GM04503 (cell line): Measurements from ENCODE around the gene CAMTA1.
A peak's percentile ranks its signal among the peaks of the same experiment; 100 is the strongest.

Source experiments
- DNase-seq: peaks from one replicate; pipeline ENCODE4 v3.0.0-alpha.2; 2012; ENCODE audit warnings: low read depth

The CAMTA1 gene

DNA sequence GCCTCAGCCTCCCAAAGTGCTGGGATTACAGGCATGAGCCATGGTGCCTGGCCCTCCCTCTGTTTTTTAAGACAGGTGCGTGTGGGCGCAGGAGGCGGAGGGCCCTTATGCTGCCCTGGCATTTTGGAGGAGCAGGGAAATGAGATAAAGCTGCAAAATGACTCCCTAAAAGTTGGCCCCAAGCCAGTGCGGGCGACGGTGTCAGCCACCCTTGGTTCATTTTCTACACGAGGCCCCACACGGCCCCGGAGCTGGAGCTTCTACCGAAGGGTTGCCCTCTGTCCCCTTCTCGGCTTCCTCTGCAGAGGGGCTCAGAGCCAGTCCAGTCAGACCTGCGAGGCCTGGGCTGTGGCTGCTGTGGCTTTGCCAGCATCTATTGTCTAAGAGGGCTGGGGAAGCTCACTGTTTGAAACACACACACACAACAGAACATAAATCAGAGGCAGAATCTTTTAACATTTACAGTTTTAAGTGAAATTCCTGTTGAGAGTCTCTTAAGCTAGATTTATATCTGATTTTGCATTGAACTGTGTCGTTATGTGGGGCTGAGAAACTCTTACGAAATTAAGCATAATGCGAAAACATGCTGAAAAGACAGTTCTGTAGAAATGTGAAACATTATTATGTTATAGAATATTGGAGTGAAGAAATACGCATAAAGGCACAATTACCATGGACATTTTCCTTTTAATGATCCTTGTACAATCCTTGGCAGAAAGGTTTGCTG is 255.9 kb downstream of the CAMTA1 start:
- DNase-seq: no peak

DNA sequence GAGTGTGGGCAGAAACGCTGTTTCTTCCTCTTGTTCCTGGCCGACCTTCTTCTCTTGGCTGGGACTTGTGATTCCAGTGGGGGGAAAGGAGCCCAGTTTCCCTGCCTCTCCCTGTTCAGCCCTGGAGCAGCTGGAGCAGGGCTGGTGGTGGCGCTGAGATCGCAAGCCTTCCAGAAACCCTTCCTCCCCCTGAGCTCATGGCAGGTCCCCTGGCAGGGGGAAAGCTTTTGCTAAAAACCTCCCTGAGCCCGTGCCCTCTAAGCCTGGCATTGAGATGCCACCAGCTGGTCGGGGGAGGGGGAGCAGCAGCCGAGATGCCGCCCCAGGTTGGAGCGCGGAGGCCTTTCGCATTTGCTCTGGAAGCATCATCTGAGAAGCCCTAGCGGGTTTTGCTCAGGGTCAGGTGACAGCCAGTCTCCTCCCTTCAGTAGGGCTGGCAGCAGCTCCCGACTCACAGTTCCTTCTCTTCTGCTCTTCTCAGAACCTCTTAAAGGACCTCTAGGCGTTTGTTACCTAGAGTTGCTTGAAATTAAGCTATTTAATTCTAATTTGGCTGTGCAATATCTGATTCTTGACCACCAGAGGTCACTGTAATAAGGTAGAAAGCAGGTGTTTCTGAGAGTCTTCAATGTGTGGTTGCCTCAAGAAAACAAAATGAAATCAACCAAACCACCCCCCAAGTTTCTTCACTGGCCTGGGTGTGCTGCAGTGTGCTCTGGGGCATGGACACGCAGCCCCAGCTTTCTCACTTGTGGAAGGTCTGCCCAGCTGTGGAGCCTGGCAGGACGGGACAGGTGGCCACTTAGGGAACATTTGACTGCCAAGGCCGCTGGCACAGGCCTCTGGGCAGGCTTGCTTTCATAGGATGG is 257.3 kb downstream of the CAMTA1 start:
- no peak for DNase-seq

DNA sequence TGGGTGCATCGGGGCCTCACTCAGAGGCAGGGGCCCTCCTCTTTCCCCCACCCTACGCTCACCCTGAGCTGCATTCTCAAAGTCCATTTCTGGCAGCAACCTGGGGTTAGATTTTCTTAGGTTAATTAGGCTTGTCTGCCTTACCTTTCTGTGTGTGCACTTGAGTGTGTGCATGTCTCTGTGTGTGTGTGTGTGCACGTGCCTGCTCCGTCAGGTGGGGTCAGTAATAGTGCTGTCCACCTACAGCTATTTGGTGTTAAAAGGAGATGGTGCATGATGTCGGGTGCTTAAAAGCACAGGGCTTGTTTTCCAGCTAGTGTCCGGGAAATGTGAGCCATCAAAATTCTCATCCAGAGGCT is 257.9 kb downstream of the CAMTA1 start:
- DNase-seq: no peak

DNA sequence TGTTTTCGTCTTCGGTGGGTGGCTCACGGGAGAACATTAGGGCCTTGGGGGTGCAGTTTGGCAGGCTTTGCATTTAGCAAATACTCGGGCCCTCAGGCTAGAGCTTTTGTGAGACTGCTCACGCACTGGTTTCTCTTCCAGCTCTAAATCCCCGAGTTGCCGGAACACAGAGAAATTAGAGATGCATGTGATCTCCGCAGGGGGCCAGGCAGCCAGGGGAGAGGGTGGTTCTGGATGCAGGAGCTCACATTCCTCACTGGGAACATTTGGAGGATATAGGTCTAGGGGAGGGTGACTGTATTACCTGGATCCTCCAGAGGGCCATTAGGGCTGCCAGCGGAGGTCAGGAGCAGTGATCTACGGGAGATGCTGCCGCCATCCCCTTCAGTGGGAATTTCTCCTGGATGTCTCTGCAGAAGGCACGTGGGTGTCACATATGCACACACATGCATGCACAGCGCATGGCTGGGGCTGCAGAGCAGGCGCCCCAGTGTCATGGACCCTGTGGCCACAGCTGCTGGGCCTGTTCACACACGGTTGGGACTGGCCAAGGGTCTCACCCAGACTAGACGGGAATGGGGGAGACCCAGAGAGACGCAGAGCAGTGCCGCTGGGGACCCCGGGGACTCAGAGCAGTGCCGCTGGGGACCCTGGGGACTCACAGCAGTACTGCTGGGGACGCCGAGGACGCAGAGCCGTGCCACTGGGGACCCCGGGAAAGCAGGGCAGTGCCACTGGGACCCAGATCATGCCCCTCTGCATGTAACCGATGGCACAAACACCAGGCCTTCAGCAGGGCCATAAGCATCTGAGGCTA is 258.7 kb downstream of the CAMTA1 start:
- DNase-seq: no peak

DNA sequence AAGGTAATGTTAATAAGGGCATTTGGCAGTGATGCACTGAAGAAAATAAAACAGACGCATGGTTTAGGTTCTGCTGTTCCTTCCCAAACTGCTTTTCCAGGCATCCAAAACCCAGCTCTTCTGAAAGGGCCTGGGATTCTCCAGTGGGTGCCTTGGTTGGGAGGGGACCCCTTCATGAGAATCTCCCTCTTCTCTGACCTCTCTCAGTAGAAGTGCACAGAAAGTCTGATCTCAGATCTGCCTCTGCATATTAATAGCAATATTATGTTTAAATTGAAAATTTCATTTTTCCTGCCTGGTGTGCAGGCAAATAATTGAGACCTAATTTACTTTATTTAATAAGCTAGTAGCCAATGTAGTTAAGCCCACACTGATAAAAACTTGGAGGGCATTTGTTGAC is 260.6 kb downstream of the CAMTA1 start:
- DNase-seq: no peak

DNA sequence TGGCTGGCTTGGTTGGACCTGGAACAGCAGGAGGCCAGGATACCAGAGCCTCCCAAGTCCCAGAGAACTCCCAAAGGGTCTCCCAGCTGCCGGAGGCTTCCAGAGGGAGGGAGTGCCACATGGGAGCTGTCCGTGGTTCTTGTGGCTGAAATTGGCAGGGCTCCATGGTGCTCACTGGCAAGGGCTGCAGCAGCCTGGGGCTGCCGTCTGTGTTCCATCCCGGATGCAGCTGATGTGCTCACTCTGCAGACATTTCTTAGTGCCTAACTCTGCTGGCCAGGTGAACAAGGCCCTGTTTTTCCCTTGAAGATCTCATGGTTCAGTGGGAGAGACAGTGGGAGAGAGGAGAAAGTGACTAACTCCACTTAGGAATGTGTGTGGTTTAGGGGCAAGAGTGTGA is 261.1 kb downstream of the CAMTA1 start:
- DNase-seq: no peak

DNA sequence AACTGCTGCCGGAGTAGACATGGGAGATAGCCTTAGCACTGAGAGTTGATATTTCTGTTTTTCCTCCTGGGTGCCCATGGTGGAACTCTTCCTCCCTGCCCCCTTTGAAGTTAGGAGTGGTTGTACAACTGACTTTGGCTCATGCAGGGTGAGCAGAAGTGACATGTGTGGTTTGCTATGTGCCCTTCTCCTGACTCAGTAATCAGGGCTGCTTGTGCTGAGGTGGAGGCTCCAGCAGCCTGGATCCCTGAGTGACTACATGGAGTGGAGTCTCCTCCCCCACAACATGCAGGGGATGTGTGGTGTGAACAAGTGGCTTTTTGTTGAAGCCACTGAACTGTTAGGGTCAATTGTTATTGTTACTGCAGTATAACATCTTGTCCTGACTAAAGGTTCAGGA is 261.6 kb downstream of the CAMTA1 start:
- no peak for DNase-seq

DNA sequence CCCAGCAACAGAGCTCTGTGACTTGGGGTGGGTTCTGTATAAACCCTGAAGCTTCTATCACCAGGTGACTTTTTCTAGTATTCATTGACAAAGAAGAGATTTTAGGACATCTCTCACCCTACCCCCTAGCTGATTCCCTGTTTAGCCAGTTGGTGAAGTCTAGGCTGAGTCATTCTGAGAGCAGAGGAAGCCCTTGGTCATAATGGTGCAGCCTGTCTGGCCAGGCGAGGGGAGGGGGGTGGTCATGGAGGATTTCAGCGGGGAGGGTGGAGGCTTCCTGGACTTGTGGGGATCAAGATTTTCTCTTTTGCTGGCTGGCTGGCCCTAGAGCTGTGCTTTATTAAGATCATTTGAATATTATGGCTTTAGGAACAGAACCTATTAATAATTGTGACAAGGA is 262.6 kb downstream of the CAMTA1 start:
- no peak for DNase-seq

DNA sequence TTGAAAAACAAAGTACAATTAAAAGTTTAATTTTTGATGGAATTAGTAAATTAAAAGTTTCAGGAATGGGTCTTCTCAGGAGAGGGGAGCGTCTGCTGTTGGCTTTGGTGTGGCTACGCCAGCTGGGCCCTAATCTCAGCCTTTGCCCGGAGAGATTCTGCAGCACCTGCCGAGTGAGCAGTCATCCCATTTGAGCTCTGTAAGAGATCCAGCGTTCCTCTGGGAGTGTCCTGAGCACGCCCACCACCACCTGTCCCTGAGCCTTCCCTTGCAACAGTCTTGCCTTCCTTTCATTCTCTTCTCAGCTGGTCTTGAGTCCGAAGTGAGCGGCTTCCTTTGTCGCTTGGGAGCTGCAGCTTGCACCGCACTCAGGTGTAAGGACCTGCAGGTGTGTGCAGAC is 263.1 kb downstream of the CAMTA1 start:
- no peak for DNase-seq

DNA sequence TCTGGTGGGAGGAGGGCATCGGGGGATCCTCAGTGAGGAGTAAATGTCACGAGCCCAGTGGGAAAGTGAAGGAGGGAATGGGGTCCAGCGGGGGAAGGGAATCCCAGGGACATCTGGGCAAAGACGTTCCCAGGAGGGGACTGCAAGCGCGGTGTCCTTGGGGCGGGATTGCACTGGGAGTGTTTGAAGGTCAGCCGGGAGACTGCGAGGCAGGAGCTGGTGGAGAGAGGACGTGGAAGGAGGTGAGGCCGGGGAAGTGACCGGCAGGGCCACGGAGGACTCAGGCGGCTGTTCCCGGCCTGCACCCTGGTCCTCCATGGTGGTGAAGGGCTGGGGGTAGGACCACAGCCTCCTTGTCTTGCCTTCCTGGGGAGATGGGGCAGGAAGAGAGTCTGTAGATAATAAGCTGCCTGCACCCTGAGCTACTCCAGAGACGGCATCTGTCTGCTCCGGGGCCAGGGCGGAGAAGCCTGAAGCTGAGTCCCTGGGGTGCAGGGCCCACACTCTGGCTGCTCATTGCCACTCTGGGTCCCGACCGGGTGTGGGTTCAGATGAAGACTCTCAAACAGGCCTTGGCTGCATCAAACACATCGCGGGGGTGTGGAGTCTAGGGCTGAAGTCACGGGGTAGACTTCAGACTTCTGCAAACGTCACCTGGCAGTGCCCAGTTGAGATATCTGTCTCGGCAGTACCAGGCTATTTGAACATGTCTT is 264.8 kb downstream of the CAMTA1 start:
- DNase-seq: no peak

DNA sequence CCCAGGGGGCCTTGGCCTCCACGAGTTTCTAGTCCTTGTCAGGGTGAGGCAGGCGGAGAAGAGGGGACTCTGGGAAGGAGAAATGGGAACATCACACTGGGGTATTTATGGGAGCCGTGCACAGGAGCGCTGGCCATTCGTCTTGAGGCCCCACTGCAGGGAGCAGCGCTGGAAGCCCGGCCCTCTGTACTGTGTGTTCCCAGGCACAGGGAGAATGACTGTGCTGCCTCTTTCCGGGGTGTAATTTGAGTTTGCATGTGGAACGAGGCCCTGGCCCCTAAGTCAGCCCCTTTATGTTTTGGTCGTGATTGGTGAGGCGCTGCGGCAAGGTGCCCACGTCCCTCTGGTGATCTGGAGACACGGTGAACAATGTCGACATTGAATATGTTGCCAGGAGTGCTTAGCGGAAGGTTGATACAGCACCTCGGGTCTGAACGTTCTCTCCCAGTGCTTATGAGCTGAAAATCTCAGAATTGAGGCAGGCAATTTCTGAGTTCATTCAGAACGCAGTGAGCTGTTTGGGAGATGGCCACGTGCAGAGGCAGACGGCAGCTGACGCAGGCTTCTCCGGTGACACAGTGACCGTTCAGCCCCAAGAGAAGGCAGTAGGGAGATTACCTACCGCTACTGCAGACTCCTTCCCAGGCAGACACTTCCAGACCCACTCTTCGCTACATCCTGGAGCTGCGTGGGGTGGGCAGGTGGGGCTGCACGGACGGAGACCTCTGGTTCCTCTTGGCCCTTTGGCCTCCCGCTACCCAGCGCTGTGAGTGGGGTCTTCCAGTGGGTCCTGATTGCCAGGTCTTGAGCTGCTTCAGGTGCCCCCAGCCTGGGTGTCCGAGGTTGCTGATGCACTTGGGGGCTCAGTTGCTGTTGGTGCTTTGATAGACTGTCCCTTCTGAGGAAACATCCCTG is 265.8 kb downstream of the CAMTA1 start:
- DNase-seq: no peak

DNA sequence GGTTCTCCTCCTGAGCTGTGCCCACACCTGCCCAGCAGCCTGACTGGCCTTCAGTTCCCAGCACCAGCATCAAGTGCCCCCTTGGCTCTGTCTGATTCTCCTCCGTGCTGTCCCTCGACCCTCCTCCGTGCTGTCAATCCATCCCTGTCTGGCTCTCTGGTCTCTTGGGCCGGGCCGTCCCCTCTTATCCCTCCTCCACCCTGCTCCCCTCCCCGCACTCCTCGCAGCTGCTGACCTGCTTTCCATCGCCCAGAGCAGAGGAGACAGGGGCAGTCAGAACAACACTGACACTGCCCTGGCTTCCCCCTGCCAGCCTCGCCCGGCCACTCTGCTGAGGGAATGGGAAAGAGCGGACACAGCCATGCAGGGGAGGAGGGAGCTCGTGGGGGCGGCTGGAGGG is 267.4 kb downstream of the CAMTA1 start:
- DNase-seq: no peak

DNA sequence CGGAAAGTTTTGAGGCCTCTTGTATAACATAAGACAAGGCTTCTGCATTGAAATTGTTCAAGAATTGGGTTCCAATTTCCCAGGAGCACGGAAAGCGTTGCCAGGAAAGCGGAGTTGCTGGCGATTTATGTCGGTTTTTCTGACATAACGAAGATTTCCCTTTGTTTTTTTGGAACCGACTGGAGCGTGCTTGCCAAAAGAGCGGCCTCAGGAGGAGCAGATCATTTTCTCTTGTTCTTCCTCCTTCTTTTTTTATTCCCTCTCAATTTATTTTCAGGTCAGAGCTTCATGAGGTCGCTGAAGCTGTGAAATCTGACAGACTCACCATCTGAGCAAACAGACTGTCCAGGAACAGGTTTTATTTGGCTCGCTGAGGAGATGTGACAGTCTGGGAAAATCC is 275.5 kb downstream of the CAMTA1 start:
- no peak for DNase-seq

DNA sequence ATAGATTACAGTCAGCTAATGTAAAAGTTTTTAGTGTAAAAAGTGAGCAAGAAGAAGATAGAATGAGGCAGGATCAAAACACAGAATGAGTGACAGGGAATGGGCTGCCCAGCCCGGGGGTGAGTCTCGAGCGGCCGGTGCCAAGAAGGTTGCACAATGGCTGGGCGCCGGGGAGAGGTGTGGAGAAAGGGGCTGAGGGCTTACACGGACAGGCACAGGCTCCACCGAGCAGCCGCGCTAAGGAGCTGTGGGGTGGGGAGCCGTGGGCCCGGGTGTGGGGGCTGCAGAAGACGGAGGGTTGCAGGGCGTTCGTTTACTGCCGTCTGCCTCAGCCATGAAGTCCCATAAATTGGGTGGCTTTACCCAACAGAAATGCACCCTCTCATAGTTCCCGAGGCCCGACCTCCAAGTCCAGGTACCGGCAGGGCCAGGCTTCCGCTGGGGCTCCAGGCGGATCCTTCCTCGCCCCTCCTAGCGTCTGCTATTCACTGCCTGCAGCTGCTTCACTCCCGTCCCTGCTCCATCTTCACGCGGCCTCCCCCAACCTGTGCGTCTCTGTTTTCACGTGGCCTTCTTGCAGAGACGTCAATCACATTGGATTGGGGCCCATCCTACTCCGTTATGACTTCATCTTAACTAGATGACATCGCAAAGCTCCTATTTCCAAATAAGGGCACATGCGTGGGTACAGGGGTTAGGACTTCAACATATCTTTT is 277.2 kb downstream of the CAMTA1 start:
- no peak for DNase-seq

DNA sequence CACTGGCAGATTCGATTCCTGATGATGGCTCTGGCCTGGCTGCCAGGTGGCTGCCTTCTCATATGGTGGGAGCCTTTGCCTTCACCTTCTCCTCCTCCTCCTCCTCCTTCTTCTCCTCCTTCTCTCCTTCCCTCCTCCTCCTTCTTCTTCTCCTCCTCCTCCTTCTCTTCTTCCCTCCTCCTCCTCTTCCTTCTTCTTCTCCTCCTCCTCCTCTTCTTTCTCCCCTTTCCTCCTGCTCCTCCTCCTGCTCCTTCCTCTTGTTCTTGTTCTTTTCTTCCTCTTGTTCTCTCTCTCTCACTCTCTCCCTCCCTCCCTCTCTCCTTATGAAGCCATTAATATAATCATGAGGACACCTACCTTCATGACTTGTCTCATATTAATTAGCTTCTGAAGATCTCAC is 278.7 kb downstream of the CAMTA1 start:
- no peak for DNase-seq

DNA sequence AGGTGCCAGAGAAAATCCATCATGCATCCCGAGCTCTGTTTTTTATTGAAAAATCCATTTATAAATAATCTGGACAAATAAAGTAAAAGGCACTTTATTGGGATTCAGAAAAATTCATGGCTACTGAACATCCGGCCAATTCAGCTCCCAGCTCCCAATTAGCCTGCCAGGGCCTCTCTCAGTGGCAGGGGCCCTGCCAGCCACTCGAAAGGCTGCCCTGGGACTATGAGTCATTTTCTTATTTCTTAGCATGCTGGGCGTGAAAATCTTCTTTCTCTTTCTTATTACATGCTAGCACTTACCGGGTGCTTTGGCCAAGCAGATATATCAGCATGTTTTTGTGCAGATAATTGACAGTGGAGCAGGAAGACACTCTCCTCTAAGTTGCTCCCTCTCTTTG is 283.3 kb downstream of the CAMTA1 start:
- DNase-seq: no peak

DNA sequence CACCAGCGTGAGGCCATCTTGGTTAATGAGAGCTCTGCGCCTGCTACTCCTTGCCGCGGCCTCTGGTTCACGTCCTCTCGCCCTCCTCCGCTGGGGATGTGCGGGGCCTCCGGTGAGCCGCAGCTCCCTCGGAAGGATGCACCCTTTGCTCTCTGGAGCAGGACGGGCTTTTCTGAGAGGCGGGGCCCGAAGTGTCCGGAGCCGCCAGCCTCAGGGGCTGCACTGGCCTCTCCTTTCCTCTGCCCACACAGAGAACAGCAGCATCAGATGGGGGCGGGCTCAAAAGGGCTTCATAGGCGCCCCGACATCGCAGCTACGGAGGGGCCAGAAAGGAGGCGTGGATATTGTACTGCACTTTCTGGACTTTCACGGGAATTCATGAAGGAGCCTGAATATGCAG is 284.7 kb downstream of the CAMTA1 start:
- DNase-seq: no peak

DNA sequence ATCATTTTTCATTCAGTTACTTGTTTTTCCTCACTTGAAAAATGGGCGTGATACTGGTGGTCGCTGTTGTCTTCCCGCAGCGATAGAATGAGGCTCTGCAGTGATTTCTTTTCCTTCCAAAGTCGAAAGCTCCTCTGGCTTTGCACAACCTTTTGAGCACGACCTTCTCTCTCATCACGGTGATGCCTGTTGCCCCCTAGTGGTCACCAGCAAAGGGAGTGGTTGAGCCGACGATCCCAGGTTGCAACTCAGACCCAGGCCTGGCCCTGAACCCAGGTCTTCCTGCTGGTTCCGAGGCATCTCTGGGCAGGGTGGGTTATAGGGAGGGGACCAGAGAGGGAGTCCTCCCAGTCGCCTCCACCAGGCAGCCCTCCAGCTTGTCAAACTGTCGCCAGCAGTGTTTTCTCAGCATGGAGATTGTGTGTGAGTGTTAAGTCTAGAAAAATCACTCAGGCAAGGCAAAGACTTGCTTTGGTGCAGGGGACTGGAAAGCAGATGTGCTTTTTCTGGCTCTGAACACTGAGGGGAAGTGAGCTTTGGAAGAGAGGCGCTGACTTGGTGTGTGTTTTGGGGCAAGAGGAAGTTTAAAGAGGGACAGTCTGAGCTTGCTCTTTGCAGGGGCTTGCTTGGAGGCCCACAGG is 285.3 kb downstream of the CAMTA1 start:
- DNase-seq: peak; percentile 16

DNA sequence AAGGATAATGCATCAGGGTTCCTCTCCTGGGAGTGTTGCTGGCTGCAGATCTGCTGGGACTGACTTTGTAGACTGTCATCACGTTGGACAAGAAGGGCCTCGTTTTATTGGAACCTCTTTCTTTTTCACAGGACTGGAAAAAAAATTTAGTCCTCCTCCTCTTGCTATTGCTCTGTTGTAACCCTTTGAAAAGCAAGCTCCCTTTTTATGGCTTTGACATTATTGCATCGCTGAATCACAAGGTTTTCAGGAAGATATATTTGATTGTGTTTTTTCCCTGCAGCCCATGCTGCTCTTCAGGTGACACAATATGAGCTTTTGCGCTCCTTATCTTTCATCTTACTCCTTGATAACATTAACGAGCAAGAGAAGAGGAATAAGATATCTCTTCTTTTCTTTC is 290.9 kb downstream of the CAMTA1 start:
- no peak for DNase-seq

DNA sequence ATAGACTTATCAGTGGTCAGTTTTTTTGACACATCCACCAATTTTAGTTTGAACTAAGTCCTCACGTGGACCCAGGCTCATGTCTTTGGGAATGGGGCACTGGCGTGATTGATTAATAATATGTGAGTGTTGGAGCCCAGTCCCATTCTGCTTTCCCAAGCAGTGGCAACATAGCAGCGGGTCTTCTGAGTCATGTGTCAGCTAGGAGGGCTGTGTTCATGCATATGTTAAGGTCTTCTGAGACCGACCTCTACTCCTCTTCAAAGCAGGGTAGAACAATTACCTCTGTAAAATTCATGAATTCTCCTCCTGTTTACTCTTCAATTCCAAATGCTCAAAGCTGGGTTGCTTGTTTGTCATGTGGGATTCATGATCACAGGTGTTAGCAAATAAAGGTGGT is 291.3 kb downstream of the CAMTA1 start:
- DNase-seq: no peak
